ENCODE measurements around the gene PIGZ. TPM values are rescaled to one million over a fixed set of nuclear protein-coding genes. Genes with fewer than 3 reads are reported as not detected.
A peak's percentile ranks its signal among the peaks of the same experiment; 100 is the strongest.

The PIGZ gene
- total and polyA plus RNA-seq, 9 of the 15 experiments (the other 6 are each of a cell fraction or from before 2014, with no cell fraction given) = 0.15 to 1.8 (median 0.76) TPM

DNA sequence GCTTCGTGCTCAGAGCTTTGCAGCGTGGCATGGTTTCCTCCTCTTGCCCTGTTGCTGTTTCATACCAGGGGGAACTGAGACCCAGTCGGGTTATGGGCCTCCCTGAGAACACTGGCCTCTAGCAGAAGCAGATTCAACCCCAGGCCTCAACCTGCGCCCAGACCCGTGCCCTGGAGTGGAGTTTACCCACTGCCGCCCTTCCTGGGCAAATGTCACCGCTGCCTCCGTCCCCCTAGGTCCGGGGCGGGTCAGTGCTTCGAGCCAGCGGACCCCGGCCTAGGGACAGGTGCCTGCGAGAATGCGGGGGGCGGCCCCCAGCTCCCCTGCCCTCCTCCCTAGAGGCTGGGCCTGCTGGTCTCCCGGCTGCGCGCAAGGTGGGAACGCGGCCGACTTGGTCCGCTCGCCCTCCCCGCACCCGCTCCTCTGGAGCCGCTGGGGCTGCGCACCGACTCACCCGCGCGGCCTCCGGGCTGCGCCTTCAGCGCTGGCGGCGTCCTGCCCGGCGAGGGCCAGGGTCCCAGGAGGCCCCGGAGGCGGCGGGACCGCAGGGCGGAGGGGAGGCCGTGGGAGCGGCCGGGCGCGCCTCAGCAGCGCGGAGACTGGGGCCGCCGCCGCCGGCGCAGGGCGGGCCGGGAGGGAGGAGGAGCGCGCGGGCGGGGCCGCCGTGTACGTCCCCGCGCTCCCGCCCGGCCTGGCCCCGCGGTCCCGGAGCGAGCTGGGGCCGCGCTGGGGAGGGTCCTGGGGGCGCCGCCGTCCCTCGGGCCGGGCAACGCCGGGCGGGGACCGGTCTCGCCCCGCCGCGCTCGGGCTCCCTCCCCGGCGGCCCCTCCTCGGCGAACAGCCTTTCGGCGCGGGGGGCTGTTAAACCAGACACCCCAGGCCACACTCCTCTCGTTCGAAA is at the start of gene PIGZ (continued):
- TF ChIP-seq KDM5B (IDR thresholded peaks at IDR 0.05; ENCODE audit: insufficient replicate concordance, low read depth, low read length) (peak; percentile 27), GATAD2B (IDR thresholded peaks at IDR 0.05; ENCODE audit: borderline replicate concordance) (peak; percentile 72), STAT5B (CRISPR knock-in tag; IDR thresholded peaks at IDR 0.05) (no peak), JUNB (CRISPR knock-in tag; conservative IDR thresholded peaks at IDR 0.05) (no peak), KDM4B (IDR thresholded peaks at IDR 0.05; ENCODE audit: borderline replicate concordance in 2 of 2, low read depth in 1 of 2) (peak in 1 of 2 experiments; percentile 61; a peak in 1 of 4 replicates), PATZ1 (CRISPR knock-in tag; IDR thresholded peaks at IDR 0.05; ENCODE audit: borderline replicate concordance) (no peak), RB1 (IDR thresholded peaks at IDR 0.05; ENCODE audit: low read depth) (peak; percentile 78), RBFOX2 (IDR thresholded peaks at IDR 0.05; ENCODE audit: low read depth, low read length) (peak; percentile 9; the same call in 1 of the 2 replicates), ZNF324 (CRISPR knock-in tag; IDR thresholded peaks at IDR 0.05) (no peak), CTBP1 (IDR thresholded peaks at IDR 0.05; ENCODE audit: borderline replicate concordance) (peak; percentile 74; the same call in 1 of the 2 replicates), MYBL2 (IDR thresholded peaks at IDR 0.05; ENCODE audit: low read depth) (no peak), MYBL2 (CRISPR knock-in tag; IDR thresholded peaks at IDR 0.05; ENCODE audit: borderline replicate concordance) (no peak), PRDM10 (IDR thresholded peaks at IDR 0.05; ENCODE audit: partially characterized antibody) (no peak), CXXC5 (CRISPR knock-in tag; IDR thresholded peaks at IDR 0.05) (peak; percentile 78), L3MBTL2 (IDR thresholded peaks at IDR 0.05) (peak; percentile 59), ZKSCAN8 (CRISPR knock-in tag; IDR thresholded peaks at IDR 0.05) (no peak), ZKSCAN3 (CRISPR knock-in tag; IDR thresholded peaks at IDR 0.05) (no peak), SAFB (IDR thresholded peaks at IDR 0.05; ENCODE audit: borderline replicate concordance, low read depth, low read length) (no peak), FOXJ2 (tag; IDR thresholded peaks at IDR 0.05) (no peak)
- TF ChIP-seq, protein P1, sequence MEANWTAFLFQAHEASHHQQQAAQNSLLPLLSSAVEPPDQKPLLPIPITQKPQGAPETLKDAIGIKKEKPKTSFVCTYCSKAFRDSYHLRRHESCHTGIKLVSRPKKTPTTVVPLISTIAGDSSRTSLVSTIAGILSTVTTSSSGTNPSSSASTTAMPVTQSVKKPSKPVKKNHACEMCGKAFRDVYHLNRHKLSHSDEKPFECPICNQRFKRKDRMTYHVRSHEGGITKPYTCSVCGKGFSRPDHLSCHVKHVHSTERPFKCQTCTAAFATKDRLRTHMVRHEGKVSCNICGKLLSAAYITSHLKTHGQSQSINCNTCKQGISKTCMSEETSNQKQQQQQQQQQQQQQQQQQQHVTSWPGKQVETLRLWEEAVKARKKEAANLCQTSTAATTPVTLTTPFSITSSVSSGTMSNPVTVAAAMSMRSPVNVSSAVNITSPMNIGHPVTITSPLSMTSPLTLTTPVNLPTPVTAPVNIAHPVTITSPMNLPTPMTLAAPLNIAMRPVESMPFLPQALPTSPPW (CRISPR knock-in tag; IDR thresholded peaks at IDR 0.05) = peak; percentile 74
